Measurements from ENCODE around the gene RGS1.

GRCh38 chr1:192555399-192555798 lies 20.2 kb upstream of the RGS1 start:
- no peak for TF ChIP-seq CTCF (IDR thresholded peaks at IDR 0.05)
- TF ChIP-seq POLR2A (IDR thresholded peaks at IDR 0.05): no peak
